Embryonic facial prominence (tissue), 1 donor: ENCODE data around the gene FGFRL1.
"Not testable (repeated sequence)": the region's sequence is repeated elsewhere in the genome, so short reads cannot be mapped to it uniquely, and the experiment has no call there.

Source experiments
- DNase-seq: peaks from one replicate; pipeline ENCODE4 v3.0.0-alpha.2; 2016; ENCODE audit errors: extremely low spot score

Gene FGFRL1

GRCh38 chr4:1051472-1051871 lies 40.0 kb downstream of the FGFRL1 start:
- DNase-seq, result no peak

GRCh38 chr4:1052231-1052671 lies 40.8 kb downstream of the FGFRL1 start:
- DNase-seq, result no peak

GRCh38 chr4:1053080-1053661 lies 41.7 kb downstream of the FGFRL1 start:
- peak; percentile 54 for DNase-seq

- DNase-seq, result not testable (repeated sequence)
Observed at GRCh38 chr4:1053891-1054290, 42.5 kb downstream of the FGFRL1 start.

GRCh38 chr4:1054696-1055242 lies 43.3 kb downstream of the FGFRL1 start:
- not testable (repeated sequence) for DNase-seq

- DNase-seq, result not testable (repeated sequence)
Observed at GRCh38 chr4:1055243-1055701, 43.8 kb downstream of the FGFRL1 start.

GRCh38 chr4:1055721-1056590 lies 44.5 kb downstream of the FGFRL1 start:
- DNase-seq, result no peak

- no peak for DNase-seq
Observed at GRCh38 chr4:1056671-1057402, 45.4 kb downstream of the FGFRL1 start.

- DNase-seq, result no peak
Observed at GRCh38 chr4:1057403-1057745, 45.9 kb downstream of the FGFRL1 start.

- no peak for DNase-seq
Observed at GRCh38 chr4:1058198-1058996, 47.0 kb downstream of the FGFRL1 start.

GRCh38 chr4:1058997-1059665 lies 47.7 kb downstream of the FGFRL1 start:
- no peak for DNase-seq

GRCh38 chr4:1060121-1060520 lies 48.7 kb downstream of the FGFRL1 start:
- no peak for DNase-seq

GRCh38 chr4:1060621-1061020 lies 49.2 kb downstream of the FGFRL1 start:
- DNase-seq, result no peak

- no peak for DNase-seq
Observed at GRCh38 chr4:1061056-1061700, 49.8 kb downstream of the FGFRL1 start.

GRCh38 chr4:1061760-1062159 lies 50.3 kb downstream of the FGFRL1 start:
- no peak for DNase-seq

- DNase-seq, result no peak
Observed at GRCh38 chr4:1062419-1062818, 51.0 kb downstream of the FGFRL1 start.

GRCh38 chr4:1065732-1066131 lies 54.3 kb downstream of the FGFRL1 start:
- no peak for DNase-seq

GRCh38 chr4:1069394-1069793 lies 58.0 kb downstream of the FGFRL1 start:
- no peak for DNase-seq

GRCh38 chr4:1072830-1073446 lies 61.5 kb downstream of the FGFRL1 start:
- no peak for DNase-seq

GRCh38 chr4:1074077-1074476 lies 62.7 kb downstream of the FGFRL1 start:
- no peak for DNase-seq
